SK-N-SH treated with all-trans-retinoic acid at 6 μM for 48 hours (cell line): Measurements from ENCODE around the gene POU2F3.

ENCODE experiments used
- CREB5 ChIP-seq: fragments of 250-450 bp; sonication (Bioruptor Pico); IDR thresholded peaks from 2 replicates; pipeline ENCODE4 v1.5.1; 2020; ENCODE audit warnings: low read depth, mild to moderate bottlenecking, moderate library complexity
- ESRRG ChIP-seq: fragments of 250-450 bp; sonication (Bioruptor Pico); IDR thresholded peaks from 2 replicates; pipeline ENCODE4 v1.6.1; 2021; ENCODE audit warnings: mild to moderate bottlenecking
- GLIS3 ChIP-seq: fragments of 250-450 bp; sonication (Bioruptor Pico); IDR thresholded peaks from 2 replicates; pipeline ENCODE4 v1.5.0; 2020; ENCODE audit warnings: mild to moderate bottlenecking, moderate library complexity
- PATZ1 ChIP-seq: fragments of 250-450 bp; sonication (Bioruptor Pico); IDR thresholded peaks from 2 replicates; pipeline ENCODE4 v1.8.0; 2020; ENCODE audit warnings: mild to moderate bottlenecking, moderate library complexity, borderline replicate concordance

DNA sequence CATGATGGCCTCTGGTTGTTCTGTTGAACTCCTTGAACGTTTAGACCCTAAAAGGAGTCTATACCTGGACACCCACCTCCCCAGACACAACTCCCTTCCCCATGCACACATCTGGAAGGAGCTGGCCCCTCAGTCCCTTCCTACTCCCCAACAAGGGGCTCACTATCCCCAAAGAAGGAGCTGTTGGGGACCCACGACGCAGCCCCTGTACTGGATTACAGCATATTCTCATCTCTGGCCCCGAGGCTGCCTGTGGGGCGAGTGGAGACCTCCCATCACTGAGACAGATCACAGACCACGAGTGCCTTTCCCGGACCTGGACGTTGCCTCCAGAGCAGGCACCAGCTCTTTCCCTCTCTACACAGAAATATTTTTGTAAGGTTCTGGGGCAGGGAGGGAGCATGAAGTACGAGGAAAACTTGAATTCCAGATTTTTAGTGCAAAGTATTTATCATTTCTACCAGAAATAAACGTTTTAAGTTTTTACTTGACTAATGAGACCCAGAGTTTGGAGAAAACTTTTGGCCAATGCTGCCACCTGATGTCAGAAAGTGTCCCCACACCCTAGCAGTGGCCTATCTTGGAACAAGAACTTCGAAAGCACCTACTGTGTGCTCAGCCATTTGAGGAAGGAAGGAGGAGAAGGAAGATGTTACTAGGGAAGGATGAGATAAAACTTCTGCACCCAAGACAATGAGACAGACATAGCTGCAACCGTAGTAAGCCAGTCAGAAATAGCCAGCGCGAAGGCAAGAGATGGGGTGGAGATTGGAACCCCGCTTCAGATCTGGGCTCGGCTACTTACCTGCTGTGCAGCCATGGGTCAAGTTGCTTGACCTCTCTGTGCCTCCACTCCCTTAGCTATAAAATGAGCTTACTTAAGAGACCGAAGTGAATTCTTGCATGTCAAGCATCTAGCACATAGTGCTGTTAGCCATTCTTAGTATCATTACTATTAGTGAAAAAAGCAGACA, 10.2 kb upstream of the POU2F3 start:
- TF ChIP-seq PATZ1 (no peak), GLIS3 (no peak), ESRRG (no peak), CREB5 (CRISPR knock-in tag) (no peak)
